ENCODE measurements around the gene ZFP57. TPM values are rescaled to one million over a fixed set of nuclear protein-coding genes. Genes with fewer than 3 reads are reported as not detected.
A peak's percentile ranks its signal among the peaks of the same experiment; 100 is the strongest.

The ZFP57 gene
- total and polyA plus RNA-seq, 2 experiments from 2014 or later, result not detected

DNA sequence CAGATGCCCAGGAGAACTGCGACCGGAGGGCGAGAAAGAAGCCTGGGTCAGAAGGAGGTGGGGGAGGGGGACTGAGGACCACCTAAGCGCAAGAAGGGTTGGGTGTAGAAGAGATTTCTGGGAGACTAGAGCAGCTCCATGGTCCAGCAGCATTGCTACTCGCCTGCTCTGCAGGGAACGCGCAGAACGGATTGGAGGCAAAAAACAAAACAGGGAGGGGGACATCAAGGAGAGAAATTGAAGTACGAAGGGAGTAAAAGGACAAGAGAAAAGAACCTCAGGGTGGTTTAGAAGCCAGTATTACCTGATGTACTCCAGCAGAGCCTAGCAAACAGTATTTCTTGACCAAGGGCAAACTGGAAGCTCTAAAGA is 47.4 kb downstream of the ZFP57 start:
- Histone ChIP-seq H3K79me2 (no peaks in the 10 kb centered on the region), H3K9me3 (ENCODE audit: low read depth) (no peaks in the 10 kb centered on the region), H3K4me2 (peak overlapping the region; percentile 84), H2AFZ (peak overlapping the region; percentile 94), H4K20me1 (ENCODE audit: insufficient read depth, poor library complexity, severe bottlenecking) (no peaks in the 10 kb centered on the region), H3K9me2 (replicated peaks; ENCODE audit: insufficient read depth) (no peaks in the 10 kb centered on the region), H3K27ac (peak overlapping the region; percentile 75), H3K27me3 (peaks cover 9% of the 10 kb centered on the region), H3K36me3 (replicated peaks; ENCODE audit: insufficient read depth, low read depth) (no peaks in the 10 kb centered on the region), H3K4me1 (ENCODE audit: insufficient read depth) (peaks cover 13% of the 10 kb centered on the region), H3K4me3 (peak overlapping the region; percentile 43)
- no peak for TF ChIP-seq EZH2 (IDR thresholded peaks at IDR 0.05; ENCODE audit: borderline replicate concordance)
- TF ChIP-seq, protein P1, sequence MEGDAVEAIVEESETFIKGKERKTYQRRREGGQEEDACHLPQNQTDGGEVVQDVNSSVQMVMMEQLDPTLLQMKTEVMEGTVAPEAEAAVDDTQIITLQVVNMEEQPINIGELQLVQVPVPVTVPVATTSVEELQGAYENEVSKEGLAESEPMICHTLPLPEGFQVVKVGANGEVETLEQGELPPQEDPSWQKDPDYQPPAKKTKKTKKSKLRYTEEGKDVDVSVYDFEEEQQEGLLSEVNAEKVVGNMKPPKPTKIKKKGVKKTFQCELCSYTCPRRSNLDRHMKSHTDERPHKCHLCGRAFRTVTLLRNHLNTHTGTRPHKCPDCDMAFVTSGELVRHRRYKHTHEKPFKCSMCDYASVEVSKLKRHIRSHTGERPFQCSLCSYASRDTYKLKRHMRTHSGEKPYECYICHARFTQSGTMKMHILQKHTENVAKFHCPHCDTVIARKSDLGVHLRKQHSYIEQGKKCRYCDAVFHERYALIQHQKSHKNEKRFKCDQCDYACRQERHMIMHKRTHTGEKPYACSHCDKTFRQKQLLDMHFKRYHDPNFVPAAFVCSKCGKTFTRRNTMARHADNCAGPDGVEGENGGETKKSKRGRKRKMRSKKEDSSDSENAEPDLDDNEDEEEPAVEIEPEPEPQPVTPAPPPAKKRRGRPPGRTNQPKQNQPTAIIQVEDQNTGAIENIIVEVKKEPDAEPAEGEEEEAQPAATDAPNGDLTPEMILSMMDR (IDR thresholded peaks at IDR 0.05; ENCODE audit: poor library complexity), result no peak
- no peak for TF ChIP-seq EZH2phosphoT487 (IDR thresholded peaks at IDR 0.05; ENCODE audit: low read depth, severe bottlenecking, unreplicated experiment)
- WGBS (ENCODE audit: low lambda C conversion rate, missing lambda C conversion rate), result 3% methylated on average over 8 of the region's 9 CpGs
- peak; percentile 39 for DNase-seq (ENCODE audit: low spot score)

DNA sequence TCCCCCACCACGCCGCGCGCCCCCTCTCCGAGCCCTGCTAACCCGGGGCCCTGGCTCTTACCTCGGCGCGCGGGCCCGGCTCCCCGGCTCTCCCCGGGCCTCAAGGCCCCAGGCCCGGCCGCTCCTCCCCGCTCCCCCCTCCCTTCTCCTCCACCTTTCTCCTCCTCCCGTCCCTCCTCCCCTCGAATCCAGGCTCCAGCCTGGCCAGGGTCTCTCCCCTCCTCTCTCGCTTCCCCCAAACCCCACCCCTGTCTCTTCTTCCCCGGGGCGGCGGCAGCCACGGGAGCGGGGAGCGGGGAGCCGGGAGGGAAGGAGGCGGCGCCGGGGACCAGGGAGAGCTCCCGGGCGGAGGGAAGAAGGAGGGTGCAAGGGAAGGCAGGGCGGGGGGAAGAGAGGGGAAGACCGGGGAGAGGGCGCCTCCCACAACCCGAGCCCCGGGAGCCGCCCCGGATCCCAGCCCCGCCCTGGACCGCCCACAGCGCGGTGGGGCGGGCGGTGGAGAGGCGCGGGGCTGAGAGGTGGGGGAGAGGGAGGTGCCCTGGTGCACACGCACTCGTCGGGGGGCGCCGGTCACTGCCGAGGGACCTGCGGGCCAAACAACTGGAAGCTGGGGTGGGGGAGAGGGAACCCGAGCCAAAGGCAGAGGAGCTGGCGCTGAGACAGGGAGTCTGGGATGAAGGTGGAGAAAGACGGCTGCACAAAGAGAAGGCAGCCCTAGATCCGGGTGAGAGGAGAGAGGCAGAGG is 48.0 kb downstream of the ZFP57 start, which contains the start of gene GABBR1:
GABBR1 (minus strand) TSS at position 395 of the 745 bp plus-strand sequence. CDS start 798 bp downstream, outside the sequence.
- no peaks in the 10 kb centered on the region for H3K9me3 ChIP-seq (ENCODE audit: low read depth)
- 0% methylated on average over 7 of the region's 57 CpGs for WGBS (ENCODE audit: low lambda C conversion rate, missing lambda C conversion rate)
- no peaks in the 10 kb centered on the region for H3K36me3 ChIP-seq (replicated peaks; ENCODE audit: insufficient read depth, low read depth)
- H3K4me1 ChIP-seq (ENCODE audit: insufficient read depth), result peaks cover 13% of the 10 kb centered on the region
- peak within 1 kb of the TSS; percentile 53 for H3K4me3 ChIP-seq
- DNase-seq (ENCODE audit: low spot score), result peak; percentile 95
- H3K4me2 ChIP-seq, result peak within 1 kb of the TSS; percentile 84
- H3K79me2 ChIP-seq, result no peaks in the 10 kb centered on the region
- H2AFZ ChIP-seq, result peak within 1 kb of the TSS; percentile 94
- no peaks in the 10 kb centered on the region for H4K20me1 ChIP-seq (ENCODE audit: insufficient read depth, poor library complexity, severe bottlenecking)
- no peak for TF ChIP-seq EZH2 (IDR thresholded peaks at IDR 0.05; ENCODE audit: borderline replicate concordance)
- TF ChIP-seq, protein P1 (IDR thresholded peaks at IDR 0.05; ENCODE audit: poor library complexity), result no peak
- no peak for TF ChIP-seq EZH2phosphoT487 (IDR thresholded peaks at IDR 0.05; ENCODE audit: low read depth, severe bottlenecking, unreplicated experiment)
- no peaks in the 10 kb centered on the region for H3K9me2 ChIP-seq (replicated peaks; ENCODE audit: insufficient read depth)
- H3K27ac ChIP-seq, result peak within 1 kb of the TSS; percentile 75
- H3K27me3 ChIP-seq, result peaks cover 9% of the 10 kb centered on the region

DNA sequence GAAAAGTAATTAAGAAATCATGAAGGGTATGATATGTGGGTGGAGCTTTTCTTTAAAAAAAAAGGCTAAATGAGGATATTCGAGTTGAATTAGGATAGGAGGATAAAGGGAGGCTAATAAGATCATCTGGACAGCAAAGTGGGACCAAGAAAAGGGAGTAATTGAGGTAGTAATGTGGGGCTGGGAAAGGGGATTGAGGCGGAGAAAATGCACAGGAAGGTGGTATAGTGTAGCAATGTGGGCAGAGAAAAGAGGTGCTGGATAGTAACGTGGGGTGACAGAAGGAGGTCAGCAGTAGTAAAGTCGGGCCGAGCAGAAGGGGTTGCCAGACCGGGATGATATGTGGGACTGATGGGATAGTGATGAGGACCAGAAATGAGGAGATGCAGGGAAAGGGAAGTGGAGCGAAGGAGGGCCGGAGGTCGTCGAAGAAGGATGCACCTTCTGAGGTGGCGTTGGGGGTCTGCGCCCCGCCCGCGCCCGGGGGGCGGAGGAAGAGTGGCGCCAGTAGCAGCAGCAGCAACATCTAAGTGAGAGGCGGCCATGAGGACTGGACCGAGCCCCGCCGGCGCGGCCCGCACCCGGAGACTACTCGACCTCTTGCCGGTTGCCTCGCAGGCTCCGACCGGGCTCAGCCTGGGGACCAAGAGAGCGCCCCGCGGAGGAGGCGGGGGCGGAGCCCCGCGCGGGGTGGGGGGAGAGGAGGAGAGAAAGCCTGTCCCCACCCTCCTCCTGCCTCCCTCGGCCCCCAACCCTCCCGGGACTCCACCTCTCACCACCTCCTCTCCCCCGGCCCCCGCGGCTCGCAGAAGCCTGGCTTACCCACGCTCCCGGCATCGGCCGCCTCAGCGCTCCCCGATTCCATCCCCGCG is 48.9 kb downstream of the ZFP57 start:
- peak overlapping the region; percentile 53 for H3K4me3 ChIP-seq
- H3K27ac ChIP-seq, result peak overlapping the region; percentile 66
- peak; percentile 78 for DNase-seq (ENCODE audit: low spot score)
- H3K9me2 ChIP-seq (replicated peaks; ENCODE audit: insufficient read depth), result no peaks in the 10 kb centered on the region
- H3K79me2 ChIP-seq, result no peaks in the 10 kb centered on the region
- H4K20me1 ChIP-seq (ENCODE audit: insufficient read depth, poor library complexity, severe bottlenecking), result no peaks in the 10 kb centered on the region
- H2AFZ ChIP-seq, result peak overlapping the region; percentile 70
- TF ChIP-seq EZH2phosphoT487 (IDR thresholded peaks at IDR 0.05; ENCODE audit: low read depth, severe bottlenecking, unreplicated experiment), result no peak
- TF ChIP-seq, protein P1 (IDR thresholded peaks at IDR 0.05; ENCODE audit: poor library complexity), result no peak
- TF ChIP-seq EZH2 (IDR thresholded peaks at IDR 0.05; ENCODE audit: borderline replicate concordance), result no peak
- WGBS (ENCODE audit: low lambda C conversion rate, missing lambda C conversion rate), result 4% methylated on average over 17 of the region's 53 CpGs
- H3K9me3 ChIP-seq (ENCODE audit: low read depth), result no peaks in the 10 kb centered on the region
- peaks cover 13% of the 10 kb centered on the region for H3K27me3 ChIP-seq
- H3K4me1 ChIP-seq (ENCODE audit: insufficient read depth), result peaks cover 15% of the 10 kb centered on the region
- H3K36me3 ChIP-seq (replicated peaks; ENCODE audit: insufficient read depth, low read depth), result no peaks in the 10 kb centered on the region
- H3K4me2 ChIP-seq, result peak overlapping the region; percentile 84
